Esophagus muscularis mucosa (tissue), 4 donors: Measurements from ENCODE around the gene TANGO2.

Experiments used
- CTCF ChIP-seq, 3 experiments: fragments of 200-600 bp in 2 of 3; fragments of 450-650 bp in 1 of 3; sonication (generic) in 2 of 3; IDR thresholded peaks; one replicate each; pipeline ENCODE4 v1.5.1; 2017 to 2019; ENCODE audit warnings: antibody characterized with exemption in 3 of 3, mild to moderate bottlenecking in 2 of 3, moderate library complexity in 1 of 3
- EP300 ChIP-seq: sonication (generic); formaldehyde crosslinking; IDR thresholded peaks from one replicate; pipeline ENCODE4 v1.6.1; 2017; ENCODE audit warnings: antibody characterized with exemption
- POLR2A ChIP-seq: fragments of 450-650 bp; IDR thresholded peaks from one replicate; pipeline ENCODE4 v1.6.1; 2017; ENCODE audit warnings: antibody characterized with exemption, moderate library complexity, mild to moderate bottlenecking, low read depth

- TF ChIP-seq CTCF (IDR thresholded peaks at IDR 0.05) (no peak), POLR2A (no peak), EP300 (no peak)
These were observed 8.7 kb upstream of the TANGO2 start for GRCh38 chr22:20011993-20012740.
